Measurements from ENCODE around the gene MCOLN2.

DNA sequence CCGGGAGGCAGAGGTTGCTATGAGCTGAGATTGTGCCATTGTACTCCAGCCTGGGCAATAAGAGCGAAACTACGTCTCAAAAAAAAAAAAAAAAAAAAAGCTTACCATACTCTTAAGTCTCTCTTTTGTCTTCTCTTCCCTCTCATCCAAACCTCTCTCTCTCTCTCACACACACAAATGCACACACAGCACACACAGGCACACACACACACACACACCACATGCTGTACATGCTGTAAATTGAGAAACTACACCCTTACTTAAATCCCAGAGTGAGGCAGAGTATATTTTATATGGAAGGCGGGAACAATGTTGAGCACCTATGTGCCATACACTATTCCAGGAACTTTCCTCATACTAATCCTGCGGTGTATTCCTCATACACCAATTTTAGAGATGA is 44.9 kb upstream of the MCOLN2 start:
- TF ChIP-seq, protein P1, sequence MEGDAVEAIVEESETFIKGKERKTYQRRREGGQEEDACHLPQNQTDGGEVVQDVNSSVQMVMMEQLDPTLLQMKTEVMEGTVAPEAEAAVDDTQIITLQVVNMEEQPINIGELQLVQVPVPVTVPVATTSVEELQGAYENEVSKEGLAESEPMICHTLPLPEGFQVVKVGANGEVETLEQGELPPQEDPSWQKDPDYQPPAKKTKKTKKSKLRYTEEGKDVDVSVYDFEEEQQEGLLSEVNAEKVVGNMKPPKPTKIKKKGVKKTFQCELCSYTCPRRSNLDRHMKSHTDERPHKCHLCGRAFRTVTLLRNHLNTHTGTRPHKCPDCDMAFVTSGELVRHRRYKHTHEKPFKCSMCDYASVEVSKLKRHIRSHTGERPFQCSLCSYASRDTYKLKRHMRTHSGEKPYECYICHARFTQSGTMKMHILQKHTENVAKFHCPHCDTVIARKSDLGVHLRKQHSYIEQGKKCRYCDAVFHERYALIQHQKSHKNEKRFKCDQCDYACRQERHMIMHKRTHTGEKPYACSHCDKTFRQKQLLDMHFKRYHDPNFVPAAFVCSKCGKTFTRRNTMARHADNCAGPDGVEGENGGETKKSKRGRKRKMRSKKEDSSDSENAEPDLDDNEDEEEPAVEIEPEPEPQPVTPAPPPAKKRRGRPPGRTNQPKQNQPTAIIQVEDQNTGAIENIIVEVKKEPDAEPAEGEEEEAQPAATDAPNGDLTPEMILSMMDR (IDR thresholded peaks at IDR 0.05; ENCODE audit: low read depth, low read length), result no peak
- no peak for TF ChIP-seq POLR2A (IDR thresholded peaks at IDR 0.05; ENCODE audit: extremely low read depth, insufficient read length)
- TF ChIP-seq, protein P2, sequence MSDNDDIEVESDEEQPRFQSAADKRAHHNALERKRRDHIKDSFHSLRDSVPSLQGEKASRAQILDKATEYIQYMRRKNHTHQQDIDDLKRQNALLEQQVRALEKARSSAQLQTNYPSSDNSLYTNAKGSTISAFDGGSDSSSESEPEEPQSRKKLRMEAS (IDR thresholded peaks at IDR 0.05; ENCODE audit: low read depth, low read length), result no peak
- no peak for TF ChIP-seq MYC (IDR thresholded peaks at IDR 0.05; ENCODE audit: low read depth, low read length)
